KBM-7 (cell line): ENCODE measurements around the gene CPXM1.
A peak's percentile ranks its signal among the peaks of the same experiment; 100 is the strongest.
"Not testable (repeated sequence)": the region's sequence is repeated elsewhere in the genome, so short reads cannot be mapped to it uniquely, and the experiment has no call there.

Experiments used
- DNase-seq: peaks from one replicate; pipeline ENCODE4 v3.0.0-alpha.2; 2015
- in situ Hi-C: fragments of 300-500 bp; cut with MboI; formaldehyde crosslinking; loops from 2 replicates; pipeline ENCODE4 v1.14.3; 2020; ENCODE audit warnings: low sequenced_read_pairs, low pct_unique_long_range_greater_than_20kb, mixed read lengths

Gene CPXM1

GRCh38 chr20:2800521-2801285 is at the start of gene CPXM1:
Gene CPXM1, minus strand, starts transcription at chr20:2800627. Its CDS starts 55 bp downstream, at chr20:2800572.
- DNase-seq: peak; percentile 98
- in situ Hi-C loops: no loop called here

GRCh38 chr20:2849529-2849928 is 49.1 kb upstream of the CPXM1 start:
- in situ Hi-C loops: no loop called here
- DNase-seq: no peak

GRCh38 chr20:2847802-2848201 is 47.4 kb upstream of the CPXM1 start:
- in situ Hi-C loops: no loop called here

GRCh38 chr20:2846698-2847097 is 46.3 kb upstream of the CPXM1 start:
- in situ Hi-C loops: no loop called here
- no peak for DNase-seq

More at GRCh38 chr20:2847802-2848201, 47.4 kb upstream of the CPXM1 start:
- DNase-seq: no peak

- in situ Hi-C loops: no loop called here
Observed at GRCh38 chr20:2845607-2846006, 45.2 kb upstream of the CPXM1 start.

GRCh38 chr20:2840967-2841531 is 40.6 kb upstream of the CPXM1 start:
- in situ Hi-C loops: no loop called here
- DNase-seq: peak; percentile 35

More at GRCh38 chr20:2845607-2846006, 45.2 kb upstream of the CPXM1 start:
- DNase-seq: no peak

- in situ Hi-C loops: no loop called here
Observed at GRCh38 chr20:2840138-2840966, 39.9 kb upstream of the CPXM1 start, which contains the start of the genes PCED1A and VPS16. Gene PCED1A, minus strand, starts transcription at chr20:2840655. Its CDS starts 743 bp downstream, at chr20:2839912. Gene VPS16, plus strand, starts transcription at chr20:2840745. Its CDS starts 30 bp downstream, at chr20:2840775.

GRCh38 chr20:2839732-2840137 is 39.3 kb upstream of the CPXM1 start:
- in situ Hi-C loops: no loop called here
- DNase-seq: no peak

More at GRCh38 chr20:2840138-2840966, 39.9 kb upstream of the CPXM1 start, which contains the start of the genes PCED1A and VPS16:
- peak; percentile 85 for DNase-seq

- in situ Hi-C loops: no loop called here
- DNase-seq: no peak
Observed at GRCh38 chr20:2838847-2839671, 38.6 kb upstream of the CPXM1 start.

GRCh38 chr20:2838170-2838797 is 37.9 kb upstream of the CPXM1 start:
- no peak for DNase-seq
- in situ Hi-C loops: no loop called here

GRCh38 chr20:2837221-2837960 is 37.0 kb upstream of the CPXM1 start:
- DNase-seq: no peak
- in situ Hi-C loops: no loop called here

GRCh38 chr20:2836035-2836434 is 35.6 kb upstream of the CPXM1 start:
- DNase-seq: no peak
- in situ Hi-C loops: no loop called here

- in situ Hi-C loops: no loop called here
Observed at GRCh38 chr20:2835331-2835796, 34.9 kb upstream of the CPXM1 start.

GRCh38 chr20:2834401-2835110 is 34.1 kb upstream of the CPXM1 start:
- no peak for DNase-seq
- in situ Hi-C loops: no loop called here

More at GRCh38 chr20:2835331-2835796, 34.9 kb upstream of the CPXM1 start:
- no peak for DNase-seq

GRCh38 chr20:2833761-2834160 is 33.3 kb upstream of the CPXM1 start:
- in situ Hi-C loops: no loop called here
- no peak for DNase-seq

- DNase-seq, in situ Hi-C loops: not testable (repeated sequence)
Observed at GRCh38 chr20:2831206-2831605, 30.8 kb upstream of the CPXM1 start.

GRCh38 chr20:2829376-2829775 is 28.9 kb upstream of the CPXM1 start:
- in situ Hi-C loops: no loop called here
- DNase-seq: no peak
